Measurements from ENCODE around the gene RPP14.
"Not testable (repeated sequence)": the region's sequence is repeated elsewhere in the genome, so short reads cannot be mapped to it uniquely, and the experiment has no call there.

Gene RPP14
- 4.9 to 14.5 (median 12.4) reads per million in 9 experiments for total RNA-seq

DNA sequence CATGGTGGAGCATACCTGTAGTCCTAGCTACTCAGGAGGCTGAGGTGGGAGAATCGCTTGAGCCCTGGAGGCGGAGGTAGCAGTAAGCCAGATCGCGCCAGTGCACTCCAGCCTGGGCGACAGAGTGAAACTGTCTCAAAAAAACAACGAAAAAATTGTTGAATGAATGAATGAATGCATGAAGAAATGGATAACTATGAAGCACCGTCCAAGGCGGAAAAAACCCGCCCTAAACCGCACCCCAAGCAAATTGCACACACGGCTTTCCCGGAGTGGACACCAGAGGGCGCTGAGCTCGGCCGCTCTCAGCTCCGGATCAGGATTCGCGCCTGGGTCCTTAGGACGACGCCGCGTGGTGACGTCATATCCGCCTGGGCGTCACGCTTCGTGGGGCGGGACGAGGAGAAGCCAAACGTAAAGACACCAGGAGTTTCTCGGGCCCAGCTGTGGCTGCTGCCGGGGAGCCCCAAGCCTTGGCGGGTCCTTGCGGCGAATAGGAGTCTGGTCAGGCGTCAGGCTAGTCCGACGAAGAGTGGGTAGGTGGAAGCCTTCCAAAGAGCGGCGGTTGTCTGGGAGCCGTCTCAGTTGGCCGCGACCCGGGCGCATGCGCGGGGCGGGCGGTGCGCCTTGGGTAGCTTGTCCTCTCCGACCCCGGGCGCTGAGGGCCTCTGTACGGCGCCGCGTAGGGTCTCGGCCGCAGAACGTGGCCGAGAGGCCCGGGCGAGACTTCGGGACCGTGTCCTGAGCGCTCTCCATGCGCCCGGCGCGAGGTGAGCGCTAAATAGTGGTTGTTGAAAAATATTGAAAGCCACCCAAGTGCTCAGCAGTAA is at the start of gene RPP14, which contains the start of gene HTD2:
Gene RPP14 (plus strand): TSS at position 364 of the 830 bp plus-strand sequence. CDS start 4,085 bp downstream, outside the sequence.
Gene HTD2 (plus strand): TSS at position 639 of the 830 bp plus-strand sequence. CDS start 11,094 bp downstream, outside the sequence.
- peak; percentile 87 for ATAC-seq (replicated peaks)
- Mint-ChIP-seq H3K4me3 (peak within 1 kb of the TSS; percentile 99), H3K36me3 (ENCODE audit: insufficient read depth) (peaks cover 44% of the 10 kb centered on the region), H3K4me1 (ENCODE audit: low read depth in 2 of 2) (peaks cover 18 to 27% of the 10 kb centered on the region in 2 donors), H3K9me3 (no peaks in the 10 kb centered on the region), H3K27me3 (peaks cover 14 to 19% of the 10 kb centered on the region in 2 donors), H3K27ac (peak within 1 kb of the TSS; percentile 99 to 100)
- peak; percentile 99 for DNase-seq

DNA sequence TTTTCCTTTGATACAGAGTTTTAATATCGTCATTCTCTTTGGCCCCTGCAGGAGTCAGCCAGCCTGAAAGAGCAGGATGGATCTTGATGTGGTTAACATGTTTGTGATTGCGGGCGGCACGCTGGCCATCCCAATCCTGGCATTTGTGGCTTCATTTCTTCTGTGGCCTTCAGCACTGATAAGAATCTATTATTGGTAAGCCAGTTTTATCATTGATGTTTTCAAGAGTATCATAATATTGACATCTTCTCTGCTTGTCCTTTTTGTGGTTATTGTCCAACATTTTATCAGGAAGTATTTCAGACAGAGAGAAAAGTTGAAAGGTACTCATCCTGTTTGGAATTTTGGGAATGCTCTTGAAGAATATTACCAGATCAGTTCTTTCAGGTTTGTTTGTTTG is 49.5 kb upstream of the RPP14 start:
- DNase-seq (no peak), ATAC-seq (replicated peaks) (no peak)
- Mint-ChIP-seq H3K27me3 (no peaks in the 10 kb centered on the region), H3K36me3 (ENCODE audit: insufficient read depth) (peaks cover 10% of the 10 kb centered on the region), H3K27ac (peak overlapping the region in 1 of 2 donors; percentile 9), H3K4me1 (ENCODE audit: low read depth in 2 of 2) (peaks cover 3 to 12% of the 10 kb centered on the region in 2 donors), H3K4me3 (no peak overlapping the region), H3K9me3 (no peaks in the 10 kb centered on the region)

DNA sequence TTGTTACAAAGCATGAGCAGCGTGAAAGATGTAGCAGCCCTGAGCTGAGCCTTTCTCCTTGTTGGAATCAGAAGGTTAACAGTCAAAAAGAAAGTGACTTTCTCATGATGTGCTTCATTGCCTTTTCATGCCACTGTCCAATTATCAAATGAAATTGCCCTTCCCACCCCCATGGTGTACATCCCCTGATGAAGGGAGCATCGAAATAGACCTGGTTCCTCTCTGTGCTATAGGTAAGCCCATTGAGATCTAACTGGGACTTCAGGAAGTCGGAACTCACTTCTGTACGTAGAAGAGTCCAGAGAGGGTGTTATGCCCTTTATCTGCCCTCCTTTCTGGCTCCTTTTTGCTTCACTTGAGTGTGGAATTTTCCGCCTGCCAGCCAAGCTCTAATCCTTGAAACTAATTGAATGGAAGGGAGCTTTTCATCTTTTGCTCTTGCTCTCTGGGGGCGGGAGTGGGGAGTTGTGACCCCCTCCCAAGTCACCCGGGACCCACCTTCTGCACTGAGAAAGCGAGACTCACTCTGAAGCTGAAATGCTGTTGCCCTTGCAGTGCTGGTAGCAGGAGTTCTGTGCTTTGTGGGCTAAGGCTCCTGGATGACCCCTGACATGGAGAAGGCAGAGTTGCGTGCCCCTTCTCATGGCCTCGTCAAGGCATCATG is 47.5 kb upstream of the RPP14 start:
- peaks cover 8% of the 10 kb centered on the region for H3K36me3 Mint-ChIP-seq (ENCODE audit: insufficient read depth)
- DNase-seq = no peak
- no peaks in the 10 kb centered on the region for H3K27me3 Mint-ChIP-seq
- H3K9me3 Mint-ChIP-seq = no peaks in the 10 kb centered on the region
- no peak for ATAC-seq (replicated peaks)
- H3K4me3 Mint-ChIP-seq = no peak overlapping the region
- H3K4me1 Mint-ChIP-seq (ENCODE audit: low read depth in 2 of 2) = peaks cover 0 to 4% of the 10 kb centered on the region in 2 donors
- no peak overlapping the region for H3K27ac Mint-ChIP-seq

DNA sequence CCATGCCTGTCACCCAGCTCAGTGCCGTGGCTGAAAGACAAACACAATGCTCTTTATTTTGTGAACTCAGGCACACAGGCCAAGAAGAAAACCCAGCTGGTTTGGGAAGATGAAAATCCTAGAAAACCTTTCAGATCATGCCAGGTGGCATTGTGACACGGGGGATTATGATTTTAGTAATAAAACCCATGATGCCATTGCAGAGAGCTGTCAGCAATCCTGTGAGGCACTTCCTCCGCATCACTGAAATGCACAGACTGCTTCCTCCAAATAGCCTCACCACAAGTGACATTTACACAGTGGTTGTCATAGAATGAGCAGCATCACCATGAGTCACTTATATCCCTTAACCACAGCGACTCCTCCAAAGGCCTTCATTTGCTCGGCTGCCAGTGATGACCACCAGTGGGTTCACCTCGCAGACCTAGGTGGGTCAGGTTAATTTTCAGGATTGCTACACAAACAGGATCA is 45.7 kb upstream of the RPP14 start:
- Mint-ChIP-seq H3K36me3 (ENCODE audit: insufficient read depth) (peaks cover 8% of the 10 kb centered on the region), H3K4me1 (ENCODE audit: low read depth in 2 of 2) (peaks cover 0 to 4% of the 10 kb centered on the region in 2 donors), H3K4me3 (no peak overlapping the region), H3K27ac (no peak overlapping the region), H3K9me3 (no peaks in the 10 kb centered on the region), H3K27me3 (no peaks in the 10 kb centered on the region)
- DNase-seq = no peak
- ATAC-seq (replicated peaks) = no peak

DNA sequence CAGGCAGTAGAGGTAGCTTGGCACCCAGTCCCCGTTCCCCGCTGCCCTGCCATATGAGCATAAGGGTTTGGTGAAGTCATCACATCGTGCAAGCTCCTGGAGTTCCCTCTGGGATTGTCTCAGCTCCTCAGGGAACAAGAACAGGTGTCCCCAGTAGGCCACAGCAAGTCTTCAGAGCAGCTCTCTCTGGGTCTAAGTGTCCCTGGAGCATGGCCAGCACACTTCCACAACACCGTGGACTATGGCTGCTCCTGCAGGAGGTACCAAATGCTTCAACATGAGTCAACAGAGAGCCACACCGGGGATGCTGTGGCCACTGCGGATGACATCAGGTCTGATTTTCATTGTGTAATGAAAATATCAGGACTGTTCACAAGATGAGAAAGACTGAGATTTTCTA is 45.3 kb upstream of the RPP14 start:
- H3K4me3 Mint-ChIP-seq = no peak overlapping the region
- peaks cover 1 to 4% of the 10 kb centered on the region in 2 donors for H3K4me1 Mint-ChIP-seq (ENCODE audit: low read depth in 2 of 2)
- H3K27me3 Mint-ChIP-seq = no peaks in the 10 kb centered on the region
- ATAC-seq (replicated peaks) (no peak), DNase-seq (no peak)
- peaks cover 8% of the 10 kb centered on the region for H3K36me3 Mint-ChIP-seq (ENCODE audit: insufficient read depth)
- H3K9me3 Mint-ChIP-seq = no peaks in the 10 kb centered on the region
- no peak overlapping the region for H3K27ac Mint-ChIP-seq

DNA sequence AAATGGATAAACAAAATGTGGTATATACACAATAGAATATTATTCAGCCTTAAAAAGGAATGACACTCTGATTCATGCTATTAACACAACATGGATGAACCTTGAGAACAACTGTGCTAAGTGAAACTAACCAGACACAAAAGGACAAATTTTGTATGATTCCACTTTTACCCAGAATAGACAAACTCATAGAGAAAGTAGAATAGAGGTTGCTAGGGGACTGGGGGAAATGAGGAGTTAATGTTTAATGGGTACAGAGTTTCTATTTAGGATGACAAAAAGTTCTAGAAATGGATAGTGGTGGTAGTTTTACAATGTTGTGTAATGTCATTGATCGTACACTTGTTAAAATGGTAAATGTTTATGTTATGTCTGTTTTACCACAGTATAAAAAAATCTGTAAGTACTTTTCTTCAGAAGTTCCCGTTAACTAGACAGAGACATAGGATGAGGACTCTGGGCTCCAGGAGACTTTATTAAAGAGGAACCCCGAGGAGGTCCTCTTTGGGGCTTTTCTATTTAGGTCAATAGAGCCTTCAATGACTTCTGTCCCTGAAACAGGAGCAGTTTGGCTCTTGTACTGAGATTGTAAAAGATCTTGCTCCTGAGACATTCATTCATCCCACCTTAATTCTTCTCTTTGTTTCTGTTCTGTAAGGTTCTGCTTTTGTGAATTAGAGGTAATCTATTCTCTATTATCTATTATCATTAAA is 43.9 kb upstream of the RPP14 start:
- no peaks in the 10 kb centered on the region for H3K27me3 Mint-ChIP-seq
- no peak overlapping the region for H3K27ac Mint-ChIP-seq
- H3K4me1 Mint-ChIP-seq (ENCODE audit: low read depth in 2 of 2) = peaks cover 0 to 1% of the 10 kb centered on the region in 2 donors
- peaks cover 9% of the 10 kb centered on the region for H3K36me3 Mint-ChIP-seq (ENCODE audit: insufficient read depth)
- no peaks in the 10 kb centered on the region for H3K9me3 Mint-ChIP-seq
- DNase-seq (no peak), ATAC-seq (replicated peaks) (no peak)
- H3K4me3 Mint-ChIP-seq = no peak overlapping the region

DNA sequence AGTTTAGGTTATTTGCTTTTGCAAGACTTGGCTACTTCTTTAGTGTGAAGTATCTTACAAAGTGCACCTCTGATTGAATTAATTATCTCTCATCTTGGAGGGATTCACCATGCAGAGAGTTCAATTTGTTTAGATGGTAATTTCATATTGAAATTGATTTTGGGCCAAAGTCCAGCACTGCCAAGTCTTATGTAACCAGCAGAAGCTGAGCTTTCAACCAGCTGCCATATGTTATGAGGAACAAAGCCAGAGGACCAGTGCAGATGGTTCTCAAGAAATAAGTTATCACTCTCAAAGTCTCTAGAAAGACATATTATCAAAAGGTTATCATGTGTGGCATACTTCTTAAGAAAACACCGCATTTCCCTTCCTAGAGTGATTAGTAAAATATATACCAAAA is 39.5 kb upstream of the RPP14 start:
- H3K36me3 Mint-ChIP-seq (ENCODE audit: insufficient read depth) = peaks cover 9% of the 10 kb centered on the region
- DNase-seq (no peak), ATAC-seq (replicated peaks) (no peak)
- peaks cover 0 to 1% of the 10 kb centered on the region in 2 donors for H3K4me1 Mint-ChIP-seq (ENCODE audit: low read depth in 2 of 2)
- H3K27ac Mint-ChIP-seq = no peak overlapping the region
- H3K9me3 Mint-ChIP-seq = no peaks in the 10 kb centered on the region
- H3K4me3 Mint-ChIP-seq = no peak overlapping the region
- no peaks in the 10 kb centered on the region for H3K27me3 Mint-ChIP-seq

DNA sequence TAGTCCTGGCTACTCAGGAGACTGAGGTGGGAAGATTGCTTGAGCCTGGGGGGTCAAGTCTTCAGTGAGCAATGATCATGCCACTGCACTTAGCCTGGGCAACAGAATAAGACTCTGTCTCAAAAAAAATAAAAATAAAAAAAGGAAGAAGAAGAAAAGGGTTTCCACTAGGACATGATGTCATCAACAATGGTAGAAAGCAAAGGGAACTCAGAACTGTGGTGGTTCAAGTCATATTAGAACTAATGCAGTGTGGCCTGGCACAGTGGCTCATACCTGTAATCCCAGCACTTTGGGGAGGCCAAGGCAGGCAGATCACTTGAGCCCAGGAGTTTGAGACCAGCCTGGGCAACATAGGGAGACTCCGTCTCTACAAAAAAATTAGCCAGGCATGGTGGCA is 38.5 kb upstream of the RPP14 start:
- ATAC-seq (replicated peaks); H3K4me1 Mint-ChIP-seq (ENCODE audit: low read depth in 2 of 2); H3K27me3 Mint-ChIP-seq; H3K9me3 Mint-ChIP-seq; H3K4me3 Mint-ChIP-seq; DNase-seq; H3K27ac Mint-ChIP-seq: not testable (repeated sequence)
- H3K36me3 Mint-ChIP-seq (ENCODE audit: insufficient read depth) = peaks cover 15% of the 10 kb centered on the region

DNA sequence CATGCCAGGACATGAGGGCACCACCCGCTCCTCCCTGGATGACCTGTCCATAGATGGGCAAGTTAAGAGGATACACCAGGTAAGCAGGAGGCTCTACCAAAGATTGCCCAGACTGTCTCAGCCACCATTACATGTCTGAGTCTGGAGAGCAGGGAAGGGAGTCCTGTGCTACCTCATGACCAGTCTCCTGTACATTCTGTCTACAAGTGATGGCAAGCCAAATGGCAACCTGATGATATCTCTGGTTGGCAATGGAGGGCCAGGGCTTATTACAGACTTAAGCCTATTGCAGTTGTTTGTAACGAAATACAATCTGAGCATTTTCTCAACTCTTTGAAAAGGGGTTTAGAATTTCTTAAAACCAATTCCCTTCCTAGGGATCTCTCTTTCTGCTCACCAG is 36.7 kb upstream of the RPP14 start:
- no peak overlapping the region for H3K27ac Mint-ChIP-seq
- no peak for DNase-seq

DNA sequence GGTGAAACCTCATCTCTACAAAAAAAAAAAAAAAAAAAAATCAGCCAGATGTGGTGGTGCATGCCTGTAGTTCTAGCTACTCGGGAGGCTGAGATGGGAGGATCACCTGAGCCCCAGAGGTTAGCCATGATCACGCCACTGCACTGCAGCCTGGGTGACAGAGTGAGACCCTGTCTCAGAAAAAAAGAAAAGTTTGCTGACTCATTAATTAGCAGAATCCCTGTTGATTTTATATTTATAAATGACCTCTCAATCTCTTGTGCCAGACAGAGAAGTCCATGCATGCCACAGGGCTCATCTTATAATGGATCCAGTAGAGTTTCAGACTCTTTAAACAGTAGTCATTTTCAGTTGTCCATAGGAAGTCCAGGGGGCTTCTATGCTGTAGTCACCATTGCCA is 35.6 kb upstream of the RPP14 start:
- Mint-ChIP-seq H3K27ac (no peak overlapping the region), H3K9me3 (no peaks in the 10 kb centered on the region), H3K27me3 (no peaks in the 10 kb centered on the region), H3K36me3 (ENCODE audit: insufficient read depth) (peaks cover 15% of the 10 kb centered on the region), H3K4me3 (no peak overlapping the region), H3K4me1 (ENCODE audit: low read depth in 2 of 2) (peaks cover 0 to 1% of the 10 kb centered on the region in 2 donors)
- ATAC-seq (replicated peaks) (no peak), DNase-seq (no peak)

More for the DNA sequence above, 36.7 kb upstream of the RPP14 start:
- Mint-ChIP-seq H3K9me3 (no peaks in the 10 kb centered on the region), H3K36me3 (ENCODE audit: insufficient read depth) (peaks cover 15% of the 10 kb centered on the region), H3K27me3 (no peaks in the 10 kb centered on the region), H3K4me3 (no peak overlapping the region), H3K4me1 (ENCODE audit: low read depth in 2 of 2) (peaks cover 0 to 1% of the 10 kb centered on the region in 2 donors)
- ATAC-seq (replicated peaks) = no peak

DNA sequence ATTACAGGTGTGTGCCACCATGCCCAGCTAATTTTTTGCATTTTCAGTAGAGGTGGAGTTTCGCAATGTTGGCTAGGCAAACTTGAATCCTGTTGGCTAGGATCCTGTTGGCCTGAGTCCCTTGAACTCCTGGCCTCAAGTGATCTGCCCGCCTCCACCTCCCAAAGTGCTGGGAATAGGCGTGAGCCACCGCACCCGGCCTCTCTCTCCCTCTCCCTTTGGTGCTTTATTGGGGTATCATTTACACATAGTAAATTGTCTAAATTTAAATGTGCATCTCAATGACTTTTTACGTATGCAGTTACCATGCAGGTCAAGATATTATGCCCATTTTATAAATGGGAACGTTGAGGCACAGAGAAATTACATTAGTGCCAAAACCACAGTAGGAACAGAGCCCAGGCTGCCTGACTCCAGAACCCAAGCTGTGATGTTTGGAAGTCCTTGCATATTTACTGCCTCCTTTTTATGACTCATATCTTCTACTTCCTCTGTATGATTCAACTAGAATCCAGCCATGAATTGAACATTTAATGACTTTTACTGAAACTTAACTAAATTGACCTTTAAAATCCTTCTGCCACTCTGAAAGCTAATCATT is 34.0 kb upstream of the RPP14 start:
- Mint-ChIP-seq H3K27me3 (no peaks in the 10 kb centered on the region), H3K36me3 (ENCODE audit: insufficient read depth) (peaks cover 15% of the 10 kb centered on the region), H3K27ac (no peak overlapping the region), H3K4me3 (no peak overlapping the region), H3K9me3 (no peaks in the 10 kb centered on the region), H3K4me1 (ENCODE audit: low read depth in 2 of 2) (no peaks in the 10 kb centered on the region)
- ATAC-seq (replicated peaks) = no peak
- no peak for DNase-seq

DNA sequence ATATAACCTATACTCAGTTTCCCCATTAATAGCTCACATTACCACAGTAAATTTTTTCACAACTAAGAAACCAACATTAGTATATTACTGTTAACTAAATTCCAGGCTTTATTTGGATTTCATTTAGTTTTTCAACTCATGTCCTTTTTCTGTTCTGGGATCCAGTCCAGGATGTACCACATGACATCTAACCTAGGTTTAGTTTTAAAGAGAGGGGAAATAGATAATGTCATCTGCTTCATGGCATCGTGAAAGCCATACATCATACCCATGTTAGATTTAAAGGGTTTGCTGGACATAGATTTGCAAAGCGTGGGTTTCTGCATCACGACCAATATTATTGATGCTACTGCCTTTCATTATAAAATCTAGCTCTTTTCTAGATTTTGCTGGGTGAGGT is 33.2 kb upstream of the RPP14 start:
- Mint-ChIP-seq H3K4me1 (ENCODE audit: low read depth in 2 of 2) (peaks cover 0 to 5% of the 10 kb centered on the region in 2 donors), H3K27ac (no peak overlapping the region), H3K9me3 (no peaks in the 10 kb centered on the region), H3K4me3 (no peak overlapping the region), H3K36me3 (ENCODE audit: insufficient read depth) (peaks cover 6% of the 10 kb centered on the region), H3K27me3 (no peaks in the 10 kb centered on the region)
- DNase-seq (no peak), ATAC-seq (replicated peaks) (no peak)

DNA sequence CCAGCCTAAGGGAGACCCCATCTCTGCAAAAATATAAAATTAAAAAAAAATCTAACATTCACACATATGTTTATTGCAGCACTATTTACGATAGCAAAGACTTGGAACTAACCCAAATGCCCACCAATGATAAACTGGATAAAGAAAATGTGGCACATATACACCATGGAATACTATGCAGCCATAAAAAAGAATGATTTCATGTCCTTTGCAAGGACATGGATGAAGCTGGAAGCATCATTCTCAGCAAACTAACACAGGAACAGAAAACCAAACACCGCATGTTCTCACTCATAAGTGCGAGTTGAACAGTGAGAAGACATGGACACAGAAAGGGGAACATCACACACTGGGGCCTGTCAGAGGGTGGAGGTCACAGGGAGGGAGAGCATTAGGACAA is 32.7 kb upstream of the RPP14 start:
- not testable (repeated sequence) for ATAC-seq (replicated peaks); H3K27ac Mint-ChIP-seq; DNase-seq; H3K27me3 Mint-ChIP-seq; H3K4me1 Mint-ChIP-seq (ENCODE audit: low read depth in 2 of 2); H3K9me3 Mint-ChIP-seq; H3K36me3 Mint-ChIP-seq (ENCODE audit: insufficient read depth); H3K4me3 Mint-ChIP-seq
